SJSA1 (cell line): ENCODE results near the gene POLR2M. TPM values are rescaled to one million over a fixed set of nuclear protein-coding genes. Genes with fewer than 3 reads are reported as not detected.

Experiments used
- DNase-seq, 2 experiments: peaks; one replicate each; pipeline ENCODE4 v3.0.0-alpha.2; 2015 to 2020; ENCODE audit warnings: low spot score in 2 of 2, low read depth in 1 of 2
- H3K27ac ChIP-seq: fragments of 250-450 bp; sonication (Bioruptor Pico); 2 replicates; pipeline ENCODE4 v1.5.1; 2020; ENCODE audit warnings: mild to moderate bottlenecking, moderate library complexity
- H3K27me3 ChIP-seq: fragments of 250-450 bp; sonication (Bioruptor Pico); replicated peaks from 2 replicates; pipeline ENCODE4 v1.5.1; 2020; ENCODE audit warnings: mild to moderate bottlenecking, moderate library complexity
- H3K36me3 ChIP-seq: fragments of 250-450 bp; sonication (Bioruptor Pico); 2 replicates; pipeline ENCODE4 v1.5.1; 2020; ENCODE audit warnings: mild to moderate bottlenecking
- H3K4me1 ChIP-seq: fragments of 250-450 bp; sonication (Bioruptor Pico); replicated peaks from 2 replicates; pipeline ENCODE4 v1.6.1; 2021; ENCODE audit warnings: mild to moderate bottlenecking
- H3K4me3 ChIP-seq: fragments of 250-450 bp; sonication (Bioruptor Pico); 2 replicates; pipeline ENCODE4 v1.5.1; 2020; ENCODE audit warnings: mild to moderate bottlenecking
- H3K9me3 ChIP-seq: fragments of 250-450 bp; sonication (Bioruptor Pico); replicated peaks from 2 replicates; pipeline ENCODE4 v1.5.1; 2020; ENCODE audit warnings: mild to moderate bottlenecking
- total RNA-seq: library from RNA; depleted of rRNA; stranded (reverse); fragments of >200 nt; shearing (Covaris generic); gene quantifications from 2 replicates; pipeline ENCODE4 v1.2.3, GENCODE V29; 2014

The POLR2M gene
- total RNA-seq, 1 experiment from 2014 or later = 229 TPM

DNA sequence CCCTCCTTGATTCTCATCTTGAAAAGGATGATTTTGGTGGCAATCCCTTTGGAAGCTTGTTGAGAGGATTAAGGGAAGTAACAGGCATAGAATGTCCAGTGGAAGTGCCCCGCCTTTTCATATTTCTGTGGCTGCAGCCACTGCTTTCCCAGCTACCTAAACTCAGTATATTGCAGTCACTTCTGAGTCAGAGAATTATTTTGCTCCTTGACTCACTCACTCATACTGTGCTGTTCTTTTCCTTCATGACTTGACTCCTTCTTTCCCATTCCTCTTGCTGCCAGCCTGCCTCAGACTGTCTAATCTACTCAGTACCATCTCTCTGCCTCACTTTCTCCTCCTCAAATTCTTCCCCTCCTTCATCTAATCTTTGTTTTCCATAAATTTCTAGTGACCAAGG is 26.5 kb upstream of the POLR2M start:
- peak in 1 of 2 experiments; percentile 40 for DNase-seq
- H3K27me3 ChIP-seq = no peaks in the 10 kb centered on the region
- 0 out of 2 replicates have a peak overlapping the region, but pooled peaks have one; percentile 0 for H3K4me3 ChIP-seq
- no peaks in the 10 kb centered on the region for H3K36me3 ChIP-seq
- no peaks in the 10 kb centered on the region for H3K9me3 ChIP-seq
- peaks cover 6% of the 10 kb centered on the region for H3K4me1 ChIP-seq
- H3K27ac ChIP-seq = peak overlapping the region; percentile 43

GRCh38 chr15:57681011-57681410 is 25.5 kb upstream of the POLR2M start:
- no peak overlapping the region for H3K4me3 ChIP-seq
- H3K9me3 ChIP-seq = no peaks in the 10 kb centered on the region
- H3K27ac ChIP-seq = 0 out of 2 replicates have a peak overlapping the region, but pooled peaks have one; percentile 43
- H3K36me3 ChIP-seq = no peaks in the 10 kb centered on the region
- H3K4me1 ChIP-seq = peaks cover 6% of the 10 kb centered on the region
- H3K27me3 ChIP-seq = no peaks in the 10 kb centered on the region
- no peak for DNase-seq

DNA sequence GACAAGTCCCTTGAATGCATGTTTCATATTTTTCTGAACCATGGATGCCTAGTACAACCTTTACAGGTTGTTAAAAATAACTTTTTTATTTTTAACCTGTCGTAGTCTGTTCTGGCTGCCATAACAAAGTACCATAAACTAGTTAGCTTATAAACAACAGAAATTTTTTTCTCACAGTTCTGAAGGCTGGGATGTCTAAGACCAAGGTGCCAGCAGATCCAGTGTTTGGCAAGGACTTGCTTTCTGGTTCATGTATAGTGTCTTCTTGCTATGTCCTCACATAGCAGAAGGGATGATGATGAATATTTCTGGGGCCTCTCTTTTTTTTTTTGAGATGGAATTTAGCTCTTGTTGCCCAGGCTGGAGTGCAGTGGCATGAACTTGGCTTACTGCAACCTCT is 23.0 kb upstream of the POLR2M start:
- H3K27me3 ChIP-seq = no peaks in the 10 kb centered on the region
- no peak overlapping the region for H3K27ac ChIP-seq
- H3K9me3 ChIP-seq = no peaks in the 10 kb centered on the region
- no peak for DNase-seq
- H3K36me3 ChIP-seq = no peaks in the 10 kb centered on the region
- peaks cover 6% of the 10 kb centered on the region for H3K4me1 ChIP-seq
- no peak overlapping the region for H3K4me3 ChIP-seq

DNA sequence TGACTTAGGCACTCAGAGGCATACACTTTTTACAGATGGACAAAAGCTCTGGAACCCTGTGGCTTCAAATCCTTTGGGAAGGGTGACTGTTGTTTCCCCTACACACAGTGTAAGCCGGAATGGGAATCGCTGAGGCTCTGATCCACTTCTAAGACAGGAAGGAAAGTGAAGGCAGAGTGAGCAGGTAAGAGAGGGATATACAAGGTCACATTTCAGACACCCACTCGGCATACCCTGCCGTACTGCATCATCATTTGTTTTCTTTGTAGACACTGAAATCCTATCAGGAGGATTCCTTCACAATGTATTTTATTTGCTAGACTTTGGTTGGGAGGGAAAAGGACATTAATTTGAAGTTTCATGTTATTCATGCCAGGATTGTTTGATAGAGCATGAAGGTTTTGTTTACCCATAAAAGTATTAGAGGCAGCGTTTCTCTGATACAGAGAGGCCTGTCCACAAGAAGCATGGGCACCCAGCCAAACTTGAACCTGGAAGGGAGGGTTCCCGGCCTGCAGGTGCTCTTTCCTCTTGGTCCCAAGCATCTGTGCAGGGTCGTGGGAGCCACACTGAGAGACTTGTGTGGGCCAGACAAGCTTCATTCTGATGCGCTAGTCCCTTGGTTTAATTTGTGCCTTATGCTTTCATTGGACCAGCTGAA is 21.9 kb upstream of the POLR2M start:
- Histone ChIP-seq H3K4me3 (no peak overlapping the region), H3K36me3 (no peaks in the 10 kb centered on the region), H3K4me1 (peaks cover 6% of the 10 kb centered on the region), H3K27ac (no peak overlapping the region), H3K9me3 (no peaks in the 10 kb centered on the region), H3K27me3 (no peaks in the 10 kb centered on the region)
- no peak for DNase-seq

DNA sequence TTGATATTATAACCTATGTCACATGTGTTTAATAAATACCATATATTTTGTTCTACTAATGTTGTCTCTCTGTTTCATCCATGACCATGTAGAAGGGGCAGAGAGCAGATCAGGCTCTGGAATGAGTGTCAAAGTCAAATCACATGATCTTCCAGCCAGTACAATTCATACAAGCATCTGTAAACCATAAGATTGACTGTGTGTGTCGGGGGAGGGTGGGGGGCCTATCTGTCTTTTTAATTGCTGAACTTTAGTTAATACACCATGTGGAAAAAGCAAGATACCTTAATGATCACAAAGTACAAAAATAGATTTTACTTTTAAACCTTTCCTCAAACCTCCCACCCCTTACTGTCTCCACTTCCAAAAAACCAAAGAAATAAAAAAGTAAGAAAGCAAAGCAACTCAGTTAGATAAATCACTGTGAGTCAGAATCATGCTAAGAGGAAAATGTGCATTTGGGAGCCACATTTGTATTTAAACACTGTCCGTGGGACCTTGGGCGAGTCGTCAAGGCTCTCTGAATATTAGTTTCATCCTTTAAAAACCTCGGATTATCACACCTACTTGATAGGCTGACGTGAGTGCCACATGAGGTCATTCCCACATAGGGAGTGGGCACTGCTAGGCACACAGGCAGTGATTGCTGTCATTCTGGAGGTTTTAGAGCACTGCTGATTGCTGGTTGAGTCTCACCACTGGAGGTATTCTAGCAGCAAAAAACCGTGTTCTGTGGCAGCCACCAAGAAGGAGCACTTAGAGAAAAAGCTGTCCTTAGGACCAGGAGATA is 21.0 kb upstream of the POLR2M start:
- Histone ChIP-seq H3K9me3 (no peaks in the 10 kb centered on the region), H3K4me1 (no peaks in the 10 kb centered on the region), H3K4me3 (no peak overlapping the region), H3K27ac (no peak overlapping the region), H3K27me3 (no peaks in the 10 kb centered on the region), H3K36me3 (no peaks in the 10 kb centered on the region)
- DNase-seq = no peak

DNA sequence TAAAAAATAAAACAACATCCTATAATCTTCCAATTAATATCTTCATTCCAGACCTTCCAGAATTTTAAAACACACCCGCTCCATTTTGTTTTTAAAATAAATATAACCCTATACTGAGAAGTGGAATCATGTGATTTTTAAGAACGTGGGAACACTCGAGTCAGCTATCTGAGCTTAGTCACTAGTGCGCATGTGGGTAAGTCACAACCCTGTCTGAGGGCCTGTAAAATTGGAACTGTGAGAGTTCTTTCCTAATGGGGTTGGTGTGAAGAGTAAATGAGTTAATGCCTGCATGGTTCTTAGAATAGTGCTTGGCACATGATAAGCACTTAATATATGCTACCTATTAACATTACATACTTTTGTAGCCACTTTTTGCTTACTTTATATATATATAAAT is 19.9 kb upstream of the POLR2M start:
- Histone ChIP-seq H3K9me3 (no peaks in the 10 kb centered on the region), H3K4me1 (no peaks in the 10 kb centered on the region), H3K27me3 (no peaks in the 10 kb centered on the region), H3K27ac (no peak overlapping the region), H3K4me3 (no peak overlapping the region), H3K36me3 (no peaks in the 10 kb centered on the region)
- no peak for DNase-seq

GRCh38 chr15:57690341-57690966 is 16.1 kb upstream of the POLR2M start:
- Histone ChIP-seq H3K9me3 (no peaks in the 10 kb centered on the region), H3K27me3 (no peaks in the 10 kb centered on the region), H3K4me3 (no peak overlapping the region), H3K27ac (no peak overlapping the region), H3K4me1 (no peaks in the 10 kb centered on the region), H3K36me3 (no peaks in the 10 kb centered on the region)
- no peak for DNase-seq

DNA sequence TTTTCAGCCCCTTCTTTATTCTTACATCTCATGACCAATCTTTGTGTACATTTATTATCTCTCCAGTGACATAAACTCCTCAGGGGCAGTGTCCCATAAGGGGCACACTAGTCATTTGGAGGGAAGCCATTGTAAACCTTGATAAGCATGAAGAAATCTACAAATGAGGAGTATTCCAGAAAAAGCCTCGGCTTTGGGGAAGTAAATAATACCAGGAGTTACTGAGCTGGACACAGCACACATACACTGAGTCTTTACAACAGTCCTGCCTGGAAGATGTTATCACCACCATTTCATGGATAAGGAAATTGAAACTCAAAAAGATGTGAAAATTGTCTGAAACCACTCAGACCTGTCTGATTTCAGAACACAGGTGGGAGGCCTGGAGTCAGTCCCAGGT is 15.4 kb upstream of the POLR2M start:
- no peaks in the 10 kb centered on the region for H3K4me1 ChIP-seq
- no peaks in the 10 kb centered on the region for H3K9me3 ChIP-seq
- no peaks in the 10 kb centered on the region for H3K27me3 ChIP-seq
- H3K4me3 ChIP-seq = no peak overlapping the region
- H3K36me3 ChIP-seq = no peaks in the 10 kb centered on the region
- DNase-seq = no peak
- H3K27ac ChIP-seq = no peak overlapping the region

DNA sequence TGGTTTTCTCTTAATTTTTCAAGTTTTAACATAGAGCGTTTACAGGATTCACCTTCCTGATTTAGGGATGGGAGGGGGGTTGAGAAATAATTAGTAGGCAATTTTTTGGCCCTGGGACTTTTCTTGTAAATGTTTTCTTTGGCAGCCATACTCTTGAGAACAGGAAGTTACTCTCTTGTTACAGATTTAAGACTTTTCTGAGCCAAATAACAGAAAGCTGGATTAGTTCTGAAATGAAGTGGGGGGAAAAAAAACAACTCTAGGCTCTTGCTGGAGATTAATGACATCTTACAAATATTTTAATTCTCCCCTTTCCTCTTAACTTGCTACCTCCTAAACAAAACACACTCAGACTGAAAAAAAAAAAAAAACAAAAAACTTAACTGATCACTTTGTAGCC is 13.8 kb upstream of the POLR2M start:
- DNase-seq = no peak

GRCh38 chr15:57694279-57694678 is 12.2 kb upstream of the POLR2M start:
- no peak for DNase-seq
- no peak overlapping the region for H3K27ac ChIP-seq
- no peaks in the 10 kb centered on the region for H3K36me3 ChIP-seq

More for the DNA sequence above, 13.8 kb upstream of the POLR2M start:
- no peak overlapping the region for H3K4me3 ChIP-seq
- H3K27me3 ChIP-seq = no peaks in the 10 kb centered on the region
- no peak overlapping the region for H3K27ac ChIP-seq
- no peaks in the 10 kb centered on the region for H3K4me1 ChIP-seq
- no peaks in the 10 kb centered on the region for H3K9me3 ChIP-seq
- H3K36me3 ChIP-seq = no peaks in the 10 kb centered on the region

GRCh38 chr15:57696146-57696545 is 10.4 kb upstream of the POLR2M start:
- Histone ChIP-seq H3K27me3 (no peaks in the 10 kb centered on the region), H3K9me3 (no peaks in the 10 kb centered on the region), H3K27ac (no peak overlapping the region), H3K36me3 (no peaks in the 10 kb centered on the region), H3K4me1 (no peaks in the 10 kb centered on the region), H3K4me3 (no peak overlapping the region)
- DNase-seq = no peak

More at GRCh38 chr15:57694279-57694678, 12.2 kb upstream of the POLR2M start:
- H3K9me3 ChIP-seq = no peaks in the 10 kb centered on the region
- no peak overlapping the region for H3K4me3 ChIP-seq
- H3K27me3 ChIP-seq = no peaks in the 10 kb centered on the region
- no peaks in the 10 kb centered on the region for H3K4me1 ChIP-seq

DNA sequence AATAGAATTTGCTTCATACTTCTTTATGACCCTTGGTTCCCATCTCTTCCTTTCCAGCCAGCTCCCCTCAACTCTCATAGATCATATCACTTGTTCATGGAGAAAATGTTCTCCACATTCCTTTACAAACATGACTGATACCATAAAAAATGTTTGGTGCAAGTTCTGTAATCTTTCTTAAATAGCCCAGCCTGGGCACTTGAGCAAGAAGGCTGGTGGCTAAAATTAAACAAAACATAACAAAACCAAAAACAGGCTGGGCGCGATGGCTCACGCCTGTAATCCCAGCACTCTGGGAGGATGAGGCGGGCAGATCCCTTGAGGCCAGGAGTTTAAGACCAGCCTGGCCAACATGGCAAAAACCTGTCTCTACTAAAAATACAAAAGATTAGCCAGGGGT is 8.9 kb upstream of the POLR2M start:
- Histone ChIP-seq H3K27me3 (no peaks in the 10 kb centered on the region), H3K4me3 (no peak overlapping the region), H3K27ac (no peak overlapping the region), H3K4me1 (no peaks in the 10 kb centered on the region), H3K9me3 (no peaks in the 10 kb centered on the region), H3K36me3 (no peaks in the 10 kb centered on the region)
- no peak for DNase-seq

DNA sequence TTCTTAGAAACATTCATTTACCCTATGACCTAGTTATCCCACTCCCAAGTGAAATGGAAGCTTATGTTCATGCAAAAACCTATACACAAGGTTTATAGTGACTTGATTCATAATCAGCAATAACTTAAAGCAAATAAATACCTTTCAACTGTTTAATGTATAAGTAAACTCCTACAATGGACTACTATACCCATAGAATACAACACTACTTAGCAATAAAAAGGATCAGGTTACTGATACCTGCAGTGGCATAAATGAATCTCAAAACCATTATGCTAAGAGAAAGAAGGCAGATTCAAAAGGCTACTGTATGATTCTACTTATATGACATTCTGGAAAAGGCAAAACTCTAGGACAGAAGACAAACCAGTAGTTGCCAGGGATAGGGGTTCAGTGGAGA is 8.3 kb upstream of the POLR2M start:
- H3K4me3 ChIP-seq = no peak overlapping the region
- H3K27me3 ChIP-seq = no peaks in the 10 kb centered on the region
- H3K36me3 ChIP-seq = no peaks in the 10 kb centered on the region
- H3K27ac ChIP-seq = no peak overlapping the region
- no peak for DNase-seq
- H3K9me3 ChIP-seq = no peaks in the 10 kb centered on the region
- 0 out of 2 replicates have a peak, but pooled peaks cover 1% of the 10 kb centered on the region for H3K4me1 ChIP-seq

- DNase-seq = no peak
- Histone ChIP-seq H3K27ac (no peak overlapping the region), H3K36me3 (no peaks in the 10 kb centered on the region)
Observed at GRCh38 chr15:57698991-57699390, 7.5 kb upstream of the POLR2M start.

More at GRCh38 chr15:57698991-57699390, 7.5 kb upstream of the POLR2M start:
- H3K4me1 ChIP-seq = 0 out of 2 replicates have a peak, but pooled peaks cover 5% of the 10 kb centered on the region
- no peaks in the 10 kb centered on the region for H3K9me3 ChIP-seq
- no peaks in the 10 kb centered on the region for H3K27me3 ChIP-seq
- H3K4me3 ChIP-seq = no peak overlapping the region
